GM18867 (cell line): ENCODE results near the gene ZBTB7C.
A peak's percentile ranks its signal among the peaks of the same experiment; 100 is the strongest.

Experiments used
- ATAC-seq: cut with Tn5 transposase; IDR thresholded peaks from one replicate; pipeline ENCODE4 v1.9.1; 2021; ENCODE audit warnings: mild to moderate bottlenecking, moderate library complexity; ENCODE audit not compliant: unreplicated experiment

Gene ZBTB7C

DNA sequence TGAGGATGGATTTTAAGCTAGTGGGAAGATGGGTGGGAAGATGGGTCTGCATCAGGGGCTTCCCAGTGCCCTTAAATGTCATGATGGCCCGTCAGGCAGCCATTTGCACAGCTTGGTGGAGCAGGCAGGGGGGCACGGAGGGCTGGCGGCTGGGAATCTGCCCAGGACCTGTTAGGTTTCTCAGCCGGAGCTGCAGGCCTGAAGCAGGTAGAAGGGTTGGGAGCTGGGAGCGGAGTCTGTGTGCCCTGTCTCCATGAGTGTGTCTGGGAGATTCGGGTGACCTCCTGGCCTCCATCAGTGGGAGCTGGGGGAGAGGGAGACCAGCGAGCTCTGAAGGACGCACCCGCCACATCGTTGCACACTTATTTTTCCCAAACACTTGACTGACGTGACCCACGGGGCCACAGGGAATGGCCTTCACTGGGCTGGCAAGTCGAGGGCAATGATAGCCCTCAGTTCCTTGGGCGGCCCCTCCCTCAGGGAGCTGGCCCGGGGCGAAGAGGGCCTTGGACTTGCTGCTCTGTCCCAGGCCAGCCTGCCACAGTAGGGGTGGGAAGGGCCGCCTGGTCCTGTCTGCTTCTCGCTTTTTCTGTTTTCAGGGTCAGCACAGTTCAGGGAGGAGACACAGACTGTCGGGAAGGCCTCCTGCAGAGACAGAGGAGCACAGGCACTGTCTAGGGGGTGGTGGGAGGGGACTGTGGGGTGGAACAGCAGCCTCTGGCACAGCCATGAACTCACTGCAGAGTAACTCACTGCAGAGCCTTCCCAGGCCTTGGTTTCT lies 236.8 kb downstream of the ZBTB7C start:
- ATAC-seq, result no peak

GRCh38 chr18:48171490-48172188 lies 237.5 kb downstream of the ZBTB7C start:
- no peak for ATAC-seq

DNA sequence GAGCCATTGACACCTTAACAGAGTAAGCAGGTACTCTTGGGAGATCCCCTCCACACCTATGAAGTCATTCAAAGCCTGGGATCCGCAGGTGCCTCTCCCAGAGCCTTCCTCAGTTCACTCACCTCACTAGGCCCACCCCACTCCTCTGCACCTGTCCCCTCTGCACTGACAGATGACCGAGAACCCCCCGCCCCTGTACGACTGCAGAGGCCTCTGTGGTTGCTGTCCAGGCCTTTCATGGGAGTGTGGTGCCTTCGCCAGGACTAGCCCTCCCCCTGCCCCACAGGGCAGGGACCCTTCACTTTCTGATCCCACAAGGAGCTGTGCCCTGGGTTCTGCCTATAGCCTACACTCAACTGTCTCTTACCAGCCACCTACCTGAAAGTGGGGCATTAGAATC lies 238.5 kb downstream of the ZBTB7C start:
- no peak for ATAC-seq

- ATAC-seq, result no peak
Measured at GRCh38 chr18:48168861-48169260, 240.3 kb downstream of the ZBTB7C start.

GRCh38 chr18:48167897-48168253 lies 241.3 kb downstream of the ZBTB7C start:
- no peak for ATAC-seq

- no peak for ATAC-seq
Measured at GRCh38 chr18:48166336-48166875, 242.8 kb downstream of the ZBTB7C start.

DNA sequence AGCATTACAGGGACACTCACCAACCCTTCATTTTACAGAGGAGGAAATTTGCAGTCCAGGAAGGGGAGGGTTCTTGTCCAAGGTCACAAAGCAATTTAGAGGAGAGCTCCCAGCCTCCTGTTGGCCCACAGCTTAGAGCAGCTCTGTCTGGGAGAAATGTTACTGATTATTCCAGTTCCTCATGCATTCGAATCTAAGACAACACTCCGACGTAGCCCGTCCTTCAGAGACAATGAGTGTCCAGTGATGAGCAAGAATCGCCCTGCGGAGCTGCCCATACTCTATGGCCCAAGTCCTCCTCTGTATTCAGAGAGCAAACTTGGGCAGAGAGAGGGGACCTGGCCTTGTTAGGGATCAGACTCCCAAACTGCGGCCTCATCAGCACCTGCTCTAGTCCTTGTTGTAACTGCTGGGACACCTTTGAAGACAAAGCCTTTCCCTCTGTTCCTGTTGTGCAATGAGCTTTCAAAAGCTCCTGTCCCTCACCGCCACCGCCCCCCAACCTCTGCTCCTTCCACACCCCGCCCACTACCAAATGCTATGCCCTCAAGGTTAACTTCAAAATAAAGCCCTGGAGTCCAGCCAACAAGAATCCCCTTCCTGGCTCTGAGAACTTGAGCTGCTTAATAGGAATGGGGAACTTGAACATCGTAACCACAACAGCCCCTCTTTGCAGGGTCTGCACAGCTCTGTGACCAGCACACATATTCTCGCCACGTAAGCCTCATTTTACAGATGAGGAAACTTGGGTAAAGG lies 243.9 kb downstream of the ZBTB7C start:
- no peak for ATAC-seq

DNA sequence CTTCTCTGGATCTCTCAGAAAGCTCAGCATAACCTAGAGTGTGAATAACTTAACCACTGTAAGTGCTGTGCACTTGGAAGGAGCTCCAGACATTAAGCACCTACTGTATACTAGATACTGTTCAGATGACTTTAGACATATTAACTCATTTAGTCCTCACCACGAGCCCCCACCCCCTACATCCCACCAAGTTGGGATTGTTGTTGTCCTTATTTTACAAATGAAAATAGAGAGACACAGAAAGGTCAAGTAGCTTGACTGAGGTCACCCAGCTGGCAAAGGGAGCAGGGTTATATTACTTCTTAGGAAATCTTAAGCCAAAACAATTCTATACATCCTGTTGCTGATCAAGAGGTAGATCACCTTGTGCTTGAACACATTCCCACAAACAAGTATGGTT lies 244.5 kb downstream of the ZBTB7C start:
- no peak for ATAC-seq

GRCh38 chr18:48164116-48164515 lies 245.1 kb downstream of the ZBTB7C start:
- no peak for ATAC-seq

GRCh38 chr18:48163738-48164115 lies 245.5 kb downstream of the ZBTB7C start:
- no peak for ATAC-seq

- ATAC-seq, result no peak
Measured at GRCh38 chr18:48162956-48163737, 246.0 kb downstream of the ZBTB7C start.

DNA sequence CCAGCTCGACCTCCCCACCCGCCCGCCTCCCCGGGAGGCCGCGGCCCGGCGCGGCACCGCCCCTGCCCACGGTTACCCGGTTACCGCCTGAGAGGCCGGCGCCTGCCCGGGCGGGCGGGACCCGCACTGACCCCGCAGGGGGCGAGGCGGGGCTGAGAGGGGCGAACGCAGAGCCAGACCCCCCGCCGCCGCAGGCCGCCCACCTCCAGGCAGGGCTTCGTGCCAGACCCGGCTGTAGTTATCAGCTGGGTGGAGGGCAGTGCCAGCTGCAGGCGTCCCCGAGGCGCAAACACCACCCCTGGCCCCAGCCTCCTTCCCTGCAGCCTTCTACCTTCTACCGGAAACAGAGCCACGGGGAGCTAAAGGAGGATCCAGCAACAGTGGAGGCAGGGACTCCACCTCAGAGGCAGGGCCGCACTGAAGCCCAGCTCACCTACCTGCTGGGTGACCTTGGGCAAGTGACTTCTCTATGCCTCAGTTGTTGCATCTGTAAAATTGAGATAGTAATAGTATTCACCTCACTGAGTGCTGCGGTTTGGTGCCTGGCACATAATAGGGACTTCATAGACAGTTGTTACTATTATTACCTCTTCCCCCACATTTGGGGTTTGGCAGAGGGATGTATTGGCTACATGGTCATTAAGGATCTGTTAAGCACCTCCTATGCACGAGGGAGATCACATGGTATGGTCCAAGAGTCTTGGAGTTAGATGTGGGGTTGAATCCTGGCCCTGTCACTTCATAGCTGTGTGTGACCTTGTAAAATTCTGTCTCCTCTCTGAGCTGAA lies 247.1 kb downstream of the ZBTB7C start:
- ATAC-seq, result peak; percentile 43

DNA sequence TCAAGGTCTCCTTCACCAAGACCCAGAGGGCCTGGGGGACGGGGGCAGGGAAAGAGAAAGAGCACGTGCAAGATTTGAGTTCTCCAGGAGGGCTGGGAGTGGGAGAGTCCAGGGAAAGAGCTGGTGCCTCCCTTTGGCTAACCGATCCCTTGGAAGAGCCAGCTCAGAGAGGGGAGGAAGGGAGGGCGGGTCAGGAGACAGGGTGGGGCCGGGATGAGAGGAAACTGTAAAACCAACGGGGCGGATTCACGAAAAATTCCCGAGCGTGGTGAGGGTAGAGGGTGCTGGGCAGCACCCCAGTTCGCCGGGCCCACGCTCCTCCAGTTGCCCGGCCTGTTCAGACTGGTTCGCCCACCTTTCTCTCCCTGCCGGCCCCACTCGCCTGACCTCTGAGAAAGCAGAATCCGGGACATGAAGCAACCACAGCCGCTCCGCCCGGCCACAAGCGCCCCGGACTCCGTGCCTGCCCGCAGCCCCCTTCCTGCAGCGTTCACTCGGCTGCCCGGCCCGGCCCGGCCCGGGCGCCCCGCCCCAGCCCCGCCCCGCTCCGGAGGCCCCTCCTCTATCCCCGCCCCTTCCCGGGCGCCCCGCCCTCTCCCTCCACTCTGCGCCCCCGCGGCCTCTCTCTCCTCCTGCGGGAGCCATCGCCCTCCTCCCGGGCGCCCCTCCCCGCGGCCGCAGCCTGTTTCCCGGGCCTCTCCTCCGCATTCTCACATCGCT lies 247.8 kb downstream of the ZBTB7C start:
- peak; percentile 88 for ATAC-seq

GRCh38 chr18:48160622-48161021 lies 248.6 kb downstream of the ZBTB7C start:
- no peak for ATAC-seq

- ATAC-seq, result no peak
Measured at GRCh38 chr18:48159816-48160215, 249.4 kb downstream of the ZBTB7C start.

DNA sequence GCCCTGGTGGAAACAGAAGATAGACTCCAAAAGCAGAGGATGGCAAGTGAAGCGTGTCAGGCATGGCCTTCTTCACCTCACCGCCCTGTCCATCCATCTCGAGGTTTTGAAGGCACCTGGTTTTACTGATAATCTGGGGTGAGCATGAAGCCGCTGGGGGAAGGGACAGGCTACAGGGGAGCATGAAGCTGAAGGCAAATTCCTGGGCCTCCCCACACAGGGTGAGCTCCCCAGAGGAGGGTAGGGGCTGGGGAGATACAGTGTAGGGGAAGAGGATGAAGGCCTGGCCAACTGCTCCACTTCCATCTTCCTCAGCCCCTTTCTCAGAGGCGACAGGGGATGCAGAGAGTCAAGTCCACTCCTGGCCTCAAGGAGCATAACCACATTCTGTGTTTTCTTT lies 250.5 kb downstream of the ZBTB7C start:
- no peak for ATAC-seq

- ATAC-seq, result no peak
Measured at GRCh38 chr18:48157956-48158355, 251.2 kb downstream of the ZBTB7C start.

DNA sequence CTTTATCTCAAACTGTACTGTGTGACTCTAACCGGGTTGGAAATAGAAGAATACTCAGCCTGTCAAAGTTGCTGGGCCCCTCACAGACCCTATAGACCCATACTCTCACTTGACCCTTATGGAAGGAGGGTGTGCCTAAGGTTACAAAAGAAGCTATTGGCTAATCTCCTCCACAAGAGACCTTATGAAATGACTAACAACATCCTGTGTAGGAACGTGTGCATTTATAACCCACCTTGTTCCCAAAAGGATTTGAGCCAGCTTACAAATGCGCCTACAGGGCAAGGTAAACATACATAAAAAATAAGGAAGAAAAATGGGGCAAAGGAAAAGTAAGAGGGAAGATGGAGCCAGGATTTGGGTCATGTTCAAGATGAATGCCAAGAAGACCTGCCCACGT lies 253.3 kb downstream of the ZBTB7C start:
- no peak for ATAC-seq

- ATAC-seq, result no peak
Measured at GRCh38 chr18:48154828-48155227, 254.4 kb downstream of the ZBTB7C start.
